Measurements from ENCODE around the gene LMX1A.

LMX1A gene

GRCh38 chr1:165216254-165216653 is 140.3 kb downstream of the LMX1A start:
- Histone ChIP-seq H2AFZ (ENCODE audit: low read length) (no peak overlapping the region), H3K4me1 (ENCODE audit: low read length) (no peaks in the 10 kb centered on the region), H3K27me3 (replicated peaks; ENCODE audit: insufficient read depth, low read length) (no peaks in the 10 kb centered on the region), H3K36me3 (replicated peaks; ENCODE audit: insufficient read depth, low read length) (no peaks in the 10 kb centered on the region), H3K4me2 (ENCODE audit: low read depth, low read length) (no peak overlapping the region), H3K79me2 (ENCODE audit: low read length) (no peaks in the 10 kb centered on the region), H4K20me1 (ENCODE audit: insufficient read depth, low read length) (no peaks in the 10 kb centered on the region), H3F3A (ENCODE audit: insufficient read depth, low read length) (no peaks in the 10 kb centered on the region), H3K9me2 (replicated peaks; ENCODE audit: insufficient read depth, low read length) (no peaks in the 10 kb centered on the region), H3K4me3 (ENCODE audit: low read length) (no peak overlapping the region), H3K9me3 (replicated peaks; ENCODE audit: insufficient read depth, low read length) (no peaks in the 10 kb centered on the region), H3K9ac (ENCODE audit: low read length) (no peak overlapping the region), H3K27ac (ENCODE audit: low read length) (no peak overlapping the region)
- no peak for DNase-seq
- TF ChIP-seq EZH2 (optimal IDR thresholded peaks at IDR 0.05; ENCODE audit: low read depth, low read length) = no peak
- TF ChIP-seq CTCF (IDR thresholded peaks at IDR 0.05; ENCODE audit: low read length) = no peak
- TF ChIP-seq EZH2phosphoT487 (IDR thresholded peaks at IDR 0.05; ENCODE audit: low read length) = no peak

GRCh38 chr1:165215676-165216075 is 140.8 kb downstream of the LMX1A start:
- no peaks in the 10 kb centered on the region for H3K4me1 ChIP-seq (ENCODE audit: low read length)
- no peak overlapping the region for H3K27ac ChIP-seq (ENCODE audit: low read length)
- H3K9ac ChIP-seq (ENCODE audit: low read length) = no peak overlapping the region
- no peaks in the 10 kb centered on the region for H3K36me3 ChIP-seq (replicated peaks; ENCODE audit: insufficient read depth, low read length)
- no peak overlapping the region for H3K4me3 ChIP-seq (ENCODE audit: low read length)
- H3F3A ChIP-seq (ENCODE audit: insufficient read depth, low read length) = no peaks in the 10 kb centered on the region
- H4K20me1 ChIP-seq (ENCODE audit: insufficient read depth, low read length) = no peaks in the 10 kb centered on the region
- no peaks in the 10 kb centered on the region for H3K79me2 ChIP-seq (ENCODE audit: low read length)
- H2AFZ ChIP-seq (ENCODE audit: low read length) = no peak overlapping the region
- H3K4me2 ChIP-seq (ENCODE audit: low read depth, low read length) = no peak overlapping the region
- no peaks in the 10 kb centered on the region for H3K27me3 ChIP-seq (replicated peaks; ENCODE audit: insufficient read depth, low read length)
- DNase-seq = no peak
- H3K9me2 ChIP-seq (replicated peaks; ENCODE audit: insufficient read depth, low read length) = no peaks in the 10 kb centered on the region
- no peaks in the 10 kb centered on the region for H3K9me3 ChIP-seq (replicated peaks; ENCODE audit: insufficient read depth, low read length)
- TF ChIP-seq EZH2phosphoT487 (IDR thresholded peaks at IDR 0.05; ENCODE audit: low read length) = no peak
- no peak for TF ChIP-seq CTCF (IDR thresholded peaks at IDR 0.05; ENCODE audit: low read length)
- no peak for TF ChIP-seq EZH2 (optimal IDR thresholded peaks at IDR 0.05; ENCODE audit: low read depth, low read length)

- DNase-seq = no peak
- Histone ChIP-seq H3K9me2 (replicated peaks; ENCODE audit: insufficient read depth, low read length) (no peaks in the 10 kb centered on the region), H3K4me3 (ENCODE audit: low read length) (no peak overlapping the region), H3K9ac (ENCODE audit: low read length) (no peak overlapping the region), H3F3A (ENCODE audit: insufficient read depth, low read length) (no peaks in the 10 kb centered on the region), H3K4me2 (ENCODE audit: low read depth, low read length) (no peak overlapping the region), H4K20me1 (ENCODE audit: insufficient read depth, low read length) (no peaks in the 10 kb centered on the region), H3K9me3 (replicated peaks; ENCODE audit: insufficient read depth, low read length) (no peaks in the 10 kb centered on the region), H3K4me1 (ENCODE audit: low read length) (no peaks in the 10 kb centered on the region), H3K27ac (ENCODE audit: low read length) (no peak overlapping the region), H3K27me3 (replicated peaks; ENCODE audit: insufficient read depth, low read length) (no peaks in the 10 kb centered on the region), H2AFZ (ENCODE audit: low read length) (no peak overlapping the region), H3K79me2 (ENCODE audit: low read length) (no peaks in the 10 kb centered on the region), H3K36me3 (replicated peaks; ENCODE audit: insufficient read depth, low read length) (no peaks in the 10 kb centered on the region)
- TF ChIP-seq EZH2phosphoT487 (IDR thresholded peaks at IDR 0.05; ENCODE audit: low read length) (no peak), EZH2 (optimal IDR thresholded peaks at IDR 0.05; ENCODE audit: low read depth, low read length) (no peak), CTCF (IDR thresholded peaks at IDR 0.05; ENCODE audit: low read length) (no peak)
Measured at GRCh38 chr1:165212229-165212628, 144.3 kb downstream of the LMX1A start.
